Activated CD4-positive, alpha-beta T cell treated with anti-CD3 and anti-CD28 coated beads for 48 hours (primary cell): ENCODE measurements around the gene CTSW.
"Not testable (repeated sequence)": the region's sequence is repeated elsewhere in the genome, so short reads cannot be mapped to it uniquely, and the experiment has no call there.

Source experiments
- DNase-seq: peaks from one replicate; pipeline ENCODE4 v3.0.0-alpha.2; 2020

CTSW gene, protein sequence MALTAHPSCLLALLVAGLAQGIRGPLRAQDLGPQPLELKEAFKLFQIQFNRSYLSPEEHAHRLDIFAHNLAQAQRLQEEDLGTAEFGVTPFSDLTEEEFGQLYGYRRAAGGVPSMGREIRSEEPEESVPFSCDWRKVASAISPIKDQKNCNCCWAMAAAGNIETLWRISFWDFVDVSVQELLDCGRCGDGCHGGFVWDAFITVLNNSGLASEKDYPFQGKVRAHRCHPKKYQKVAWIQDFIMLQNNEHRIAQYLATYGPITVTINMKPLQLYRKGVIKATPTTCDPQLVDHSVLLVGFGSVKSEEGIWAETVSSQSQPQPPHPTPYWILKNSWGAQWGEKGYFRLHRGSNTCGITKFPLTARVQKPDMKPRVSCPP

DNA sequence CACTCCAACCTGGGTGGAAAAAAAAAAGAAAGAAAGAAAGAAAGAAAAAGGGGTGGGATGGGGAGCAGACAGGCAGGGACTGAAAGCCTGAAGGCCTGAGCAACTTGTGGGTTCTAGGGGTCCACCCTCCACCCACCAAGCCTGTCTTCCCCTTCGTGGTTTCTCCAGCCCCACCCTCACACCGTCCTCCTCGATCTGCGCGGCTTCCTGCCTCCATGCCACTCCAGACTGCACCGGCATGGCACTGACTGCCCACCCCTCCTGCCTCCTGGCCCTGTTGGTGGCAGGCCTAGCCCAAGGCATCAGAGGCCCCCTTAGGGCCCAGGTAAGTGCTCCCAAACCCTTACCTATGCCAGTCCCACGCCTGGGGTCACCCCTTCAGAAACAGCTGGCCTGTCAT lies at the start of gene CTSW:
Gene CTSW, plus strand, starts transcription at position 221 of the 400 bp plus-strand sequence. Its CDS starts 18 bp downstream, at position 239.
- DNase-seq: no peak

DNA sequence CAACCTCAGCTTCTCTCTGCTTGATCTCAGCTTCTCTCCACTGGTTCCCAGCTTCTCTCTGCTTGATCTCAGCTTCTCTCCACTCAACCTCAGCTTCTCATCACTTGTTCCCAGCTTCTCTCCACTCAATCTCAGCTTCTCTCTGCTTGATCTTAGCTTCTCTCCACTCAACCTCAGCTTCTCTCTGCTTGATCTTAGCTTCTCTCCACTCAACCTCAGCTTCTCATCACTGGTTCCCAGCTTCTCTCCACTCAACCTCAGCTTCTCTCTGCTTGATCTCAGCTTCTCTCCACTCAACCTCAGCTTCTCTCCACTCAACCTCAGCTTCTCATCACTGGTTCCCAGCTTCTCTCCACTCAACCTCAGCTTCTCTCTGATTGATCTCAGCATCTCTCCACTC lies 47.4 kb upstream of the CTSW start:
- DNase-seq: not testable (repeated sequence)

DNA sequence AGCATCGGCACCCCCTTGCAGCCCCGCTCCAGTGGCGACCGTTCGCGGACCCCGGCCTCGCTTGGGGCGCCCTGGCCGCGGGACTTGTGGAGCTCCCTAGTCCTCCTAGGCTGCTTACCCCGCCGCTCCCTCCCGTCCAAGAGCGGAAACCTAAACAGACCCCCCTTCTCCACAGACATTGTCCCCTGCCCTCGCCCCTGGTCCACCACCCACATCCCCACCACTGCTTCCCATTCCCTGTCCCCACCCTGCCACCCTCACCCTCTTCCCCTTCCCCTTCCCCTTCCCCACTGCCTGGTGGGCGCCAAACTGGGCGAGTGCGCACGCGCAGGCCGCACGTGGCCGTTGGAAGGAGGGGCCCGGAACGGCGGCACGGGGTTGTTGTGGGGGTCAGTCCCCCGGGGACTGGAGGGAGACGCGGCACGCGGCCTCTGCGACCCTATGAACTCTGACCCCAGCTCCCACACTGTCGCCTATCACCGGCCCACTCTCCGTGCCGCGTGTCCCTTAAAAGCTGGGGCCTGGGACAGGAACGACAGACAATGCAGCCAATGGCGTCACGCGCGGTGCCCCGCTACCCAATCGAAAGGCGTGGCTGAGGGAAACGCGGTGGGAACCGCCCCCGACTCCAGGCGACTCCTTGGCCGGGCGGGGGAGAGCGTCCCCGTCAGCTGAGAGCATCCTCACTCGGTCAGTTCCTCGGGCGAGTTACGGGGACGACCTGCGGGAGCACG lies 46.2 kb upstream of the CTSW start, which contains the start of gene SNX32:
Gene SNX32, plus strand, starts transcription at position 667 of the 734 bp plus-strand sequence. CDS start 103 bp downstream, outside the sequence.
- DNase-seq: peak; percentile 98

DNA sequence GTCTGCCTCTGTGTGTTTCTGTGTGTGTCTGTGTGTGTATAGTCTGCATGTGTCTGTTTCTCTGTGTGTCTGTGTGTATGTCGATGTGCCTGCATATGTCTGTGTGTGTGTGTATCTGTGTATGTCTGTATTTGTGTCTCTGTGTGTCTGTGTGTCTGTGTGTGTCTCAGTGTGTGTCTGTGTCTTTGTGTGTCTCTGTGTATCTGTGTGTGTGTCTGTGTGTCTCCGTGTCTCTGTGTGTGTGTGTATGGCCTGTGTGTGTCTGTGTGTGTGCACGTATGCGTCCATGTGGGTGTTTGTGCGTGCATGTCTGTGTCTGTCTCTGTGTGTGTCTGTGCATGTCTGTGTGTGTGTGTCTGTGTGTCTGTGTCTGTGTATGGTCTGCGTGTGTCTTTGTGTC lies 45.4 kb upstream of the CTSW start:
- DNase-seq: no peak

DNA sequence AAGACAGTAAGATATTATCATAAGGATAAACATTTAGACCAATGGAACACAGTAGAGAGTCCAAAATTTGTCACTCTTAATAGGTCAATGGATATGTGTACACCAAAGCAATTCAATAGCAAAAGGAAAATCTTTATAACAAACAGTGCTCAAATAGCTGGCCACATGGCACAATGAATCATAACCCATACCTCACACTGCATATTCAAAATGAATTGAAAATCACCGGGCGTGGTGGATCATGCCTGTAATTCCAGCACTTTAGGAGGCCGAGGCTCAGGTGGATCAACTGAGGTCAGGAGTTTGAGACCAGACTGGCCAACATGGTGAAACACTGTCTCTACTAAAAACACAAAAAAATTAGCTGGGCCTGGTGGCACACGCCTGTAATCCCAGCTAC lies 37.5 kb upstream of the CTSW start:
- DNase-seq: no peak

DNA sequence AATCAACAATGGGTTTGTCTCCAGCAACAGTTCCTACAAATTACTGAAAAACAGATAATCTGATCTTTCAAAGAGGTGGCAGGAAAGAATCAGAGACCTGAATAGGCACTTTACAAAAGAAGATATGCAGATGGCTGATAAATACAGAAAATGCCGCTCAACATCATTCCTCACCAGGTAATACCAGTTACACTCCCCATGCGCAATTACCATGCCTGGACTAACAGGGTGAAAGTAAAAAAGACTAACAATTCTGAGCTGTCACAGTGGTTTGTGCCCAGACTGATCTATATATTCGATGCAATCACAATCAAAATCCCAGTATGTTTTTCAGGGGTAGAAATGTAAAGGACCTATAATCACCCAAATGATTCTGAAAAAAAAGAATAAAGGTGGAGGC lies 35.8 kb upstream of the CTSW start:
- no peak for DNase-seq

DNA sequence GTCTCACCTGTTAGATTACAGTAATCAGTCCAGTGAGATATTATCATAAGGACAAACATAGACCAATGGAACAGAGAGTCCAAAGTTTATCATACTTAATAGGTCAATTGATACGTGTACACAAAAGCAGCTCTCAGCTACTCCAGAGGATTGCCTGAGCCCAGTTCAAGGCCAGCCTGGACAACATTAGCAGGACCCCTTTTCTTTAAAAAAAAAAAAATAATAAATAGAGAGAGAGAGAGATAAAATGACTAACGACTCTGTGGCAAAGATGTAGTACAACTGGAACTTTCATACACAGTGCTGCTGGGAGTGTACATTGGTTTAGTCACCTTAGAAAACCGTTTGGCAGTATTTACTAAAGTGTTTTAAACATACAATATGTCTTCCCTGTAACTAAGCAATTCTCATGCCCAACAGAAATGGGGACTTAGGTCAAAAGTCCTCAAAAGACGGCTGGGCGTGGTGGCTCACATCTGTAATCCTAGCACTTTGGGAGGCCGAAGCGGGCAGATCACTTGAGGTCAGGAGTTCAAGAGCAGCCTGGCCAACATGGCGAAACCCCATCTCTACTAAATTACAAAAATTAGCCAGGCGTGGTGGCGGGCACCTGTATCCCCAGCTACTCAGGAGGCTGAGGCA lies 35.3 kb upstream of the CTSW start:
- no peak for DNase-seq

DNA sequence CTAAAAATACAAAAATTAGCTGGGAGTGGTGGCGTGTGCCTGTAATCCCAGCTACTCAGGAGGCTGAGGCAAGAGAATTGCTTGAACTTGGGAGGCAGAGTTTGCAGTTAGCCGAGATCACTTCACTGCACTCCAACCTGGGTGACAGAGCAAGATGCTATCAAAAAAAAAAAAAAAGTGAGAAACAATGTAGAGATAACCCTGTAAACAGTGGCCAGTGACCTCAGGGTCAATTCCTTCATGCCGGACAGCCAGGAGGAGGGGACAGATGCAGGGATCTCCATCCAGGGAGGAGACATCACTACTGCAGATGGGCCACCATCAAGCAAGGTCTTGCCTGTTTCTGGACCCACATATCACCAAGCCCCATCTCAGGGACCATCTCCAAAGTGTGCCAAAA lies 31.9 kb upstream of the CTSW start:
- no peak for DNase-seq

DNA sequence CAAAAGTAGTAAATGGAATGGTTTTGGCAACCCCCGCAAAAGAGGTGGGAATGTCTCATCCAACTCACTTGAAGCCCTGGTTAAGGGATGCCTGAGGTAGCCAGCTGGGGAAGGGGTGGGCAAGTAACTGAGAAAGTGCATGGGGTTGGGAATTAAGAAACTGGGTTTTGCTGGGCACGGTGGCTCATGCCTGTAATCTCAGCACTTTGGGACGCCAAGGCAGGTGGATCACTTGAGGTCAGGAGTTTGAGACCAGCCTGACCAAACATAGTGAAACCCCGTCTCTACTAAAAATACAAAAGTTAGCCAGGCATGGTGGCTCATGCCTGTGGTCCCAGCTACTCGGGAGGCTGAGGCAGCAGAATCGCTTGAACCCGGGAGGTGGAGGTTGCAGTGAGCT lies 30.9 kb upstream of the CTSW start:
- not testable (repeated sequence) for DNase-seq

DNA sequence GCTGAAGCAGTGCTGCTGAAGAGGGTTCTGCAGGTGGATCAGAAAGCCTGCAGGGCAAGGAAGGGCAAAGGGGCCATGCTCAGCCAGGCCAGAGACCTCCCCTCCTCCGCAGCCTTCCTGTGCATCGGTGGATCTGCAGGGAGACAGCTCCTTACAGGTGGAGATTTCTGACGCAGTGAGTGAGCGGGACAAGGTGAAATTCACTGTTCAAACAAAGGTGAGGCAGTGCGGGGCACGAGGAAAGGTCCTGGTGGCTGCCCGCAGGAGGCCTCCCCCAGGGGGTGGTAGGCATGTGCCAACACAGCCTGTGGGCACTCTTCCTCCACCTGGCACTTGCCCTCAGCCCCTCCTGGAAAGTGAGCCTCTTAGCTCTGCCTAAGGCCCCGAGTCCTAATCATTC lies 30.3 kb upstream of the CTSW start:
- no peak for DNase-seq

DNA sequence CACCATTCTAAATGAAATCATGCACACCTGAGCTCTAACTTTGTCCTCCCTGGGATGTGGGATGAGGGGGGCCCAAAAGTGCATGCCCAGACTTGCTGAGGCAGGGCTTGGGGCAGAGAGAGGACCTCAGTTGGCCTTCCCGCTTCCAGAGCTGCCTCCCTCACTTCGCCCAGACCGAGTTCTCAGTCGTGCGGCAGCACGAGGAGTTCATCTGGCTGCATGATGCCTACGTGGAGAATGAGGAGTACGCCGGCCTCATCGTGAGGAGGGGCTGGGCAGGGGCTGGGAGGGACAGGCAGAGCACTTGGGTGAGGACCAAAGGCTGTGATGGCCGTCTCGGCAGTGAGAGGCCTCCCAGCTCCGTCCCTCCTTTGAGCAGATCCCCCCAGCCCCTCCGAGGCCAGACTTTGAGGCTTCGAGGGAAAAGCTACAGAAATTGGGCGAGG lies 29.8 kb upstream of the CTSW start:
- DNase-seq: no peak

DNA sequence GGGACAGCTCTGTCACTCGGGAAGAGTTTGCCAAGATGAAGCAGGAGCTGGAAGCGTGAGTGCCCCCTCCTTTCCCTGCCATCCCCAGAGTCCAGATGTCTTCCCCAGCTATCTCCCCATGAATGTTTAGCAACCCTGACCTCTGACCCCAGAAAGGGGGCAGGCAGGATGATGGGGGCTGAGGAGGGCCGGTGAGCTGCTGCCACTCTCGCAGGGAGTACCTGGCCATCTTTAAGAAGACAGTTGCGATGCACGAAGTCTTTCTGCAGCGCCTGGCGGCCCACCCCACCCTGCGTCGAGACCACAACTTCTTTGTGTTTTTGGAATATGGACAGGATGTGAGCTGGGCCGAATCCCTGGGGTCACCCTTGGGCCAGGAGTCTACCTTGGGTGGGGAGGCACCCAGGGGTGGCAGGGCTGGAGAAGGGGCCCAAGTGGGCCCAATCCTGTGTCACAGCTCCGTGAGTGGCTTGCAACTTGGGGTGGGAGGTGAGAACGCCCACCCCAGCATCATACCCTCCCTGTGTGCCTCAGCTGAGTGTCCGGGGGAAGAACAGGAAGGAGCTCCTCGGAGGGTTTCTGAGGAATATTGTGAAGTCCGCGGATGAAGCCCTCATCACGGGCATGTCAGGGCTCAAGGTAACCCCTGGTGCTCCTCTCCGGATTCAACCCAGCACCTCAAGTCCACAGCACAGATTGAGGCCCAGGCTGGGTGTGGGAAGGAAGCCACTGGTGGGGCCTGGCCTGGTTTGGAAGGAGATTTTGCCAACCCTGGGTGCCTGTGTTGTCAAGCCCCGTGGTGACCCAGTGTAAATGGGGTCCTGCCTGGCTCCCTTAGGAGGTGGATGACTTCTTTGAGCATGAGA lies 29.2 kb upstream of the CTSW start:
- DNase-seq: no peak

DNA sequence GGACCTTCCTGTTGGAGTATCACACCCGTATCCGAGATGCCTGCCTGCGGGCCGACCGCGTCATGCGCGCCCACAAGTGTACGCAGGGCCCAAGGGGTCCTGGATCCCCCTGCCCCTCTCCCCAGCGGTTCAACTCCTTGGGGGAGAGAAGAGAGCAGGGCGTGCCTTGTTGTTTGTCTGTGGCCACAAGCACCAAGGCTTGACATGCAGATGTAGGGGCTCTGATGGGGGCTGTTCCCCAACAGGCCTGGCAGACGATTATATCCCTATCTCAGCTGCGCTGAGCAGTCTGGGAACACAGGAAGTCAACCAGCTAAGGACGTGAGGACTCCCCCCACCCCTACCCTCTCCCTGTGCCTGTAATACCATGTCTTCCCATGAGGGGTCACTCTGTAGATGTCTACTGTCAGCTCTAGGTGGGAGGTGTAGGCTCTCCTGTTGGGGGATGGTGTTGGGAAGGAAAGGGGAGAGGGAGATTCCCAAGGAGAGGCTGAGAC lies 28.5 kb upstream of the CTSW start:
- DNase-seq: peak; percentile 61

DNA sequence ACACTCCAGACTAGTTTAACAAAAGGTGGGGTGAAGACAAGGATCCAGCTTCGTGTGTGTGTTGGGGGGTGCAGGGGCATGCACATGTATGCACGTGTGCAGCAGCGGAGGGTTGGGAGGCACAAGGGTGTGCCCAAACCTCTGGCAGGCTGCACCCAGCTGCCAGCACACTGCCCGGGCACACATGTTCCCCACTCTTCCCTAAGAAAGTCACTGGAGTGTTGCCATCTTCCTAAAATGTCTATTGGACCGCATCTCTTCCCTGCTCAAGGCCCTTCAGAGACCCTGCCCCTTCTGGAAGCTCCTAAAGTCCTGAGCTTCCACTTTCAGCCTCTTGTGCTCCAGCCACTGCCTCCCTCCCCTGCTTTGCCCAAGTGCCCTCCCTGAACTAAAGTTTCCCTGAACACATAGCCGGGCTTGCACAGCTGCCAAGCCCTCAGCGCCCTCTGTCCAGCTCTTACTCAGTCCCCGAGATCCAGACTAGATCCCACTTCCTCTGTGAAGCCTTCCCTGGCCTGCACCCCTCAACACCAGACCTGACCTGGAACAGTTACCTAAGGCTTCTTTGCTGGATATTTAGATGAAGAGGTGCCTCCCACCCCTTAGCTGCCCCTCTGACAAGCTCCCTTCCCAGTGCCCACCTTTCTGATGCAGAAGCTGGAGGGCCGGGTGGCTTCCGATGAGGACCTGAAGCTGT lies 27.7 kb upstream of the CTSW start:
- no peak for DNase-seq

DNA sequence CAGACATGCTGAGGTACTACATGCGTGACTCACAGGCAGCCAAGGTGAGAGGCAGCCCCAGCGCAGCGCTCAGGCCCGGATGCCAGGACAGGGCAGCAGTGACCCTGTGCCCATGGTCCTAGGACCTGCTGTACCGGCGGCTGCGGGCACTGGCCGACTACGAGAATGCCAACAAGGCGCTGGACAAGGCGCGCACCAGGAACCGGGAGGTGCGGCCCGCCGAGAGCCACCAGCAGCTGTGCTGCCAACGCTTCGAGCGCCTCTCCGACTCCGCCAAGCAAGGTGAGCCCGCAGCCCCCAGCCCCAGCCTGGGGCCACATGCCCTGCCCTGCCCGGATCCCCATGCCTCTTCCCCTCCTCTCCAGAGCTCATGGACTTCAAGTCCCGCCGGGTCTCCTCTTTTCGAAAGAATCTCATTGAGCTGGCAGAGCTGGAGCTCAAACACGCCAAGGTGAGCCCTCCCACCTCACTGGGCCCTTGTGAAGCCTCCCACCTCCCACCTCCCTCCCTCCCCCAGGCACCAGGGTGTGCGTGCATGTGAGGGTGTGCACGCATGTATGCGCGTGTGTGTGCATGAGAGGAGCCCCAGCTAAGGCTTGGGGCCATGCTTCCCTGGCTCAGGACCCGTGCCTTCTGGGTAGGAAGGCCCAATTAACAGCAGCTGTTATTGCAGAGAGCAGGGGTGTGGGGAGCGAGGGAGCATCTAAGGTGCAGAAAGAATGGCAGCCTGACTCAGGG lies 27.0 kb upstream of the CTSW start:
- no peak for DNase-seq

DNA sequence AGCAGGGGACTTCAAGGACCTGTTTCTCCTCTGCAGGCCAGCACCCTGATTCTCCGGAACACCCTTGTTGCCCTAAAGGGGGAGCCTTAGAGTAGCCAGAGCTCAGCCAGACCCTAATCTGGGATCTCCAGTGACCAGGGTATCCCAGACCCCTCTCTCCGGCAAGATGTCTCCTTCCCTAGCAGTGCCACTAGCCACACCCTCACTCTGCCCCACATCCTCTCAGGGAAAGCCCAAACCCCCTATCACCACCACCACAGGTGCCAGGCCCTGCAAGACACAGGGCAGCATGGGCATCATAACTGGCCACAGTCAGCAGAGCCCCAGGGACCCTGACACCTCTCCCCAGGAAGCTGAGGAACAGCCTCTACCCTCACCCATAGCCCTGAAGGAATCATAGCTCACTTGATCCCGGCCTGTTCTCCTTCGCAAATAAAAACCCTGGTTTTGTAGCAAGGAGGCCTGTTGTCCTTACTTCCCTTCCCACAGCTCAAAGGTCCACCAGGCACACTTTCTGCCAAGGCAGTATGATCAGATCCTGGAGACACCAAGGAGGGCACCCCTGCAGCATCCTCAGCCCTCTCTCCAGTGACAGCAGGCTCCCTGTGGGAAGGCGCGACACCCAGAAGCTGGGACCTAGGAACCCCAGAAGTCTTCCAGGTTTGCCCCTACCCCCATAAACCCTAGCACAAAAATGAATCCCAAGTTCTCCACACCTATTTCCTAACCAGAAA lies 26.2 kb upstream of the CTSW start:
- DNase-seq: no peak

DNA sequence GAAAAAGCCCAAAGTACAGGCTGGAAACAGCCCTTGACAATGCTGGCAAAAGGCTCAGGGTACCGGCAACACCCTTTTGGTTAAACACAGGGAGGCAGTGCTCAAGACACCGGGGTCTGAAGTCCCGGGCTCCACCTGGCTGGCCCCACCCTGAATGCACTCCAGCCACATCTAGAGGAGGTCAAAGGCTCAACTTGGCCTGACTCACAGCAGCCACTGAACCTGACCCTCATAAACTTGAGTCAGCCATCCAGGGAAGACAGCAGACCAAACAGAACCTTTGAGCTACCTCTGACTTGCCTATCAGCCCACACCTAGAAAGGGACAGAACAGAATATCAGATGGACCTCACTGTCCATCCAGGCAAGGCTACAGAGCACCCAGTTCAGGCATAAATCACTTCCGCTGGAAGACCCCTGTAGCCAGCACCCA lies 25.5 kb upstream of the CTSW start:
- no peak for DNase-seq

DNA sequence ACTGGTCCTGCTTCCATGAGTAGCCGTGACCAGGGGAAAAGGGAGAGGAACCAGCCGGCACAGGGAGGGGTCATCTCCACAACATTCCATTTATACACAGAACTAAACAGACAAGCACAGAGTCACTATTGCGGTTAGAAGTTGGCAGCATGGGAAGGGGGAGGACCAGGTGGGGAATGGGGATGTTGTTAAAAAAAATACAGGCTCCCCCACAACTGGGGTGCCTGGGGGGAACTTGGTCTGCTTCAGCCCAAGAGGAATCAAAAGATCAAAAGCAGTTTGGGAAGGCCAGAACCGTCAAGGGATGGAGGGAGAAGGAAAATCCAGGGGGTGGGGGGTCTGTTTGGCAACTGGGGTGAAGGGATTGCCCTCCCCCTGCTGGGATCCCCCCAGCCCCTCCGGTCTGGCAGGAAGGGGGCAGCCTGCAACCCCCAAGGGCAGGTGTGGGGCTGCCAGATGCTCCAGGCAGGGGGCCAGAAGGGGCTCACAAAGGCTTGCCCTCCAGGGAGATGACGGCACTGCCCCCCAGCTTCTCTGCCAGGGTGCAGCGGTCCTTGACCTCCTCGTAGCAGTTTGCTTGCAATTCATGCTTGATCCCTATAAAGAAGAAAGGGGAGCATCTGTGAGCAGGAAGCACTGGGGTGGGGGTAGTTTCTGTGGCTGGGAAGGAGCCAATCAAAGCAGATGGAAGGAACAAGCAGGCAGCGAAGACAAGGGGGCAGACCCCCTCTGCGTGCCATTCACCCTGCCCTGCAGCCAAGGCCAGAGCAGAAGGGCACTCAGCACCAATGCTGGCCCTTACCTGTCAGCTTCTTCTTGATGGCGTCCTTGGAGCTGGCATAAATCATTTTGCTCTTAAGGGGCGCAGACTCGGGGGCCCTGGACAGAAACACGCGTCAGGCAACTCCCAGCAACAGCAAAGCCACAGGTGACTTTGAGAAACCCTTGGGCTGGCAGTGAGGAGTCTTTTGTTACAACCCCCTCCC lies 24.5 kb upstream of the CTSW start:
- no peak for DNase-seq

DNA sequence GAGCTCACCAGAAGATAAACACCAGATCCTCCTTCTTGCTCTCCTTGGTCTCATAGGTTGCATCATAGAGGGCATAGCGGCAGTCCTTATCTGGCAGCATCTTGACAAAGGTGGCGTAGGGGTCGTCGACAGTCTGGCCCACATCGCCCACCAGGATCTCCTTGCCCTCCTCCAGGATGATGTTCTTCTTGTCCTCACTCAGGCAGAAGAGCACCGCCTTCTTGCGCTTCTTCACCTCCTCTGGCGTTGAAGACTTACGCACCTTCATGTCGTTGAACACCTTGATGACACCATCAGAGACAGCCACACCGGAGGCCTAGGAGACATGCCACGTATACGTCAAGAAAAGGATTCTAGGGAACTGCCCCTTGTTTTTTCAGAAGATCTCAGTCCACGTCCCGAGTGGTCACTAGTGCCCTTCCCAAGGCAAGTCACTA lies 23.7 kb upstream of the CTSW start:
- no peak for DNase-seq
